Loucy (cell line): ENCODE results near the gene PTOV1.

Experiments
- CTCF ChIP-seq: fragments of 200-600 bp; sonication (generic); conservative IDR thresholded peaks from 2 replicates; pipeline ENCODE4 v1.5.1; 2014; ENCODE audit warnings: mild to moderate bottlenecking, antibody characterized with exemption, low read length
- EZH2phosphoT487 ChIP-seq: fragments of 200-600 bp; IDR thresholded peaks from 2 replicates; pipeline ENCODE4 v1.6.1; 2018; ENCODE audit warnings: antibody characterized with exemption, mild to moderate bottlenecking, moderate library complexity, borderline replicate concordance

GRCh38 chr19:49878744-49879070 is 27.7 kb downstream of the PTOV1 start:
- no peak for TF ChIP-seq CTCF
- TF ChIP-seq EZH2phosphoT487, result no peak
